Right renal cortex interstitium (tissue), 3 donors: Measurements from ENCODE around the gene ZNF587. TPM values are rescaled to one million over a fixed set of nuclear protein-coding genes. Genes with fewer than 3 reads are reported as not detected.
A peak's percentile ranks its signal among the peaks of the same experiment; 100 is the strongest.
"Not testable (repeated sequence)": the region's sequence is repeated elsewhere in the genome, so short reads cannot be mapped to it uniquely, and the experiment has no call there.

Experiments
- DNase-seq, 3 donors: peaks; one replicate each; pipeline ENCODE4 v3.0.0-alpha.2; 2013; ENCODE audit warnings: low read depth in 3 of 3, low spot score in 2 of 3
- polyA plus RNA-seq, 3 donors: library from polyadenylated mRNA; unstranded; fragments of 120-200 nt; gene quantifications; one replicate each; pipeline ENCODE4 v1.2.1, GENCODE V29; 2013; ENCODE audit not compliant: insufficient read length in 3 of 3

Gene ZNF587
- polyA plus RNA-seq, 3 donors = 18.4 to 24.2 (median 22.7) TPM

DNA sequence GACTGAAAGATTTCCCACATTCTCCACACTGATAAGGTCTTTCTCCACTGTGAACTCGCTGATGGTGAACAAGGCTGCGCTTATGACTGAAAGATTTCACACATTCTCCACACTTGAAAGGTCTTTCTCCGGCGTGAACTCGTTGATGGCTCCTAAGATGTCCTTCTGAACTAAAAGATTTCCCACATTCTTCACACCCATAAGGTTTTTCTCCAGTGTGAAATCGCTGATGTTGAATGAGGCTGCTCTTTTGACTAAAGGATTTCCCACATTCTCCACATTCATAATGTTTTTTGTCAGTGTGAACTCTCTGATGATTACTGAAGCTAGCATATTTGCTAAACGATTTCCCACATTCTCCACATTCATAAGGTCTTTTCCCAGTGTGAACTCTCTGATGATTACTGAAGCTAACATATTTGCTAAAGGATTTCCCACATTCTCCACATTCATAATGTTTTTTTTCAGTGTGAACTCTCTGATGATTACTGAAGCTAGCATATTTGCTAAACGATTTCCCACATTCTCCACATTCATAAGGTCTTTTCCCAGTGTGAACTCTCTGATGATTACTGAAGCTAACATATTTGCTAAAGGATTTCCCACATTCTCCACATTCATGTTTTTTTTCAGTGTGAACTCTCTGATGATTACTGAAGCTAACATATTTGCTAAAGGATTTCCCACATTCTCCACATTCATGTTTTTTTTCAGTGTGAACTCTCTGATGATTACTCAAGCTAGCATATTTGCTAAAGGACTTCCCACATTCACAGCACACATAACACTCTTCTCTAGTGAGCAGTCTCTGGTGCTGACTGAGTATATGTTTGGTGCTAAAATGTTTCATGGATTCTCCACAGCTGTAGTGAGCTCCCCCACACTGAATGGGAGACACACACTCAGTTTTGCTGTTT lies 24.5 kb downstream of the ZNF587 start:
- DNase-seq = not testable (repeated sequence)

DNA sequence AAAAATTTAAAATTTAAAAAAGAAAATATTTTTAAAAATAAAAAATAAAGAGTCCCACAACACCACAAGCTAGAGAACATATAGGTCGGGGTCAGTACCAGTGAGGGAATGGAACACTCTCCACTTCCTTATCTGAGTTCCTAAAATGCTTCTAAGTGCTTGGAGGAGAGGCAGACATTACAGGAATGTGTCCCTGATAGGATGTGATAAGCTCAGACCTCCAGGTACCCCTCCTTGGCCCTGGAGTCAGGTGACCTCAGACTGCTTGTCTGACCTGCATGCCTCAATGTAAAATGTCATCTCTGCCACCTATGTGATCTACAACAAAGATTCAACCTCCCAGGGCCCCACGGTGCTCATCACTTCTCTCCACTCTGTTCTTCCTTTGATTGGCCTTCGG lies 36.4 kb downstream of the ZNF587 start:
- DNase-seq = no peak

DNA sequence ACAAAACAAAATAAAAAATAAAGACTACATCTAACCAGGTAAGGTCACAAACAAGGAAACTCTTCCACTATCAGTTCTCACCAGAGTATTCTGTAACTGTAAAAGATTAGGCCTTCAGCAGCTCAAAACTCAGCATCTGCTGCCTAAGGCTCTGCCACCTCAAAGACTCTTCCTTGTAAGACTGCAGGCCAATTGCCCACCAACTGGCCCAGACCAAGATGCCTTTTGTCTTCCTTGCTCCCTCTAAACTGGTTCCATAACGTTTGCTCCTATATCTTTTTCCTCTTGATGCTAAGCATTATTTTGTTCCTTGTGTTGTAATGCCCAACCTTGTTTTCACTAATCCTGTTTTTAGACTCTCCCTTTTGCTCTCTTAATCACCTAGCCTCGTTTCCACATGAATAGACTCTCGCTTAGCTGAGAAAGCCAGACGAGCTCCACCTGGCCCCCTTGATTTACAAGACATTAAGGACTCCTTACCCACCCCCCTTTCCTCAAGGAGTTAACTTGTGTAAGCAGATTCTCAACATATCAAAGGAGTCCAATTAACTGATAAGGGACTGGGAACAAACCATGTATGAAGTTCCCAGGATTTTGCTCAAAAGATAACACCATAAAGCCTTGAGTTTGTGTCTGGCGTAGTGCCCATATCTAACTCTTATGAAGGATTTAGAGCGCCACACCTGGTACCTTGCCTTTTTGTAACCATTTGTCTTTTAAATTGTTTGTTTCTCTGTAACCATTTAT lies 37.7 kb downstream of the ZNF587 start:
- peak in 2 of 3 donors; percentile 36 to 37 for DNase-seq

DNA sequence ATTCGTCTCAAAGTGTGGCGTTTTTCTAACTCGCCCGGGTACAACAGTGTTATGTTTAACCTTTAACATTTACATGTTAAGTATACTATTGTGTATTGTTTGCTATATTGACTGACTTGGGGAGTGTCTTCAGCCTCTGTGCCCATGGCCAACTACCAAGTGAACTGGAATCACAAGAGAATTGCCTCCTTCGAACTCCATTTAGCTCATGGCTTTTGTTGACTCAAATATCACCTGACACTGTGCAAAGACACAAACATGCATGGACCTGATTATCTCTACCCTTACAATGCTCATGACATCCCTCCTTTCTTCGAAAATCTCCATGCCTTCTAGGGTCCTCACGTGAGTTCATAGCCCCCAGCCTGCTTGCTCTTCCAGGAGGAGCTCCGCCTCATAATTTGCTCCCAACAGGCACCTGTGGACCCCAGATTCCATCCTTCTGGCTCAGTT lies 38.5 kb downstream of the ZNF587 start:
- no peak for DNase-seq

DNA sequence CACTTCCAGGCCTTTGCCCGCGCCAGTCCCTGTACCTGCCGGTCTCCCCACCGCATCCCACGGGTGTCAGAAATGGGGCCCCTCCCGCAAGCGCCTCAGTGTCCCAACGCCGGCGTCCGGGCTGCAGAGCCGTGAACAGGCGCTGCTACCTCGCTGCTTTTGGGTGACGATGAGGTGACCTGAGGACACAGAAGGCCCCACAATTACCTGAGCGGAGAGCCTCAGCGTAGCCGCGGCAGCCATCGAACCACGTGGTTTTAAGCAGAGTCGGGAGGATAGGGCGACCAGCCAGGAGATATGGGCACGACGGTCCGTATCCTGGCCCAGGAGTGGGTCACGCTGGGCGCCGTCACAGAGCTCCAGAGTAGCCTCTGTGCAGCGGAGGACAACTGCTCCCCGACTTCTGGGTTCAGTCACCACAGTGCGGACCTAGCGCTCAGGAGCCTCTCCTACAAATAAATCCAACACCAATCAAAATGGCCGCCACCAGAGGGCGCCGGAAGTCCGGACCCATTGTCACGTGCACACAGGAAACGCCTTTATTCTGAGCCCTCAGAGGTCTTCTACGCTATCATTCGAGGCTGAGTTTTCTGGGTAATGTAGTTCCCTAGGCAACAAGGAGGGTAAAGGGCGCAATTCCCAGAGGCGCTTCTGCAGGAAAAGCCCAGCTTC lies 39.0 kb downstream of the ZNF587 start, which contains the start of gene ZNF814:
TSS of gene ZNF814 (minus strand) at position 478 of the 672 bp plus-strand sequence. CDS start at position 243, 235 bp downstream.
- peak; percentile 73 to 83 (median 81) for DNase-seq

DNA sequence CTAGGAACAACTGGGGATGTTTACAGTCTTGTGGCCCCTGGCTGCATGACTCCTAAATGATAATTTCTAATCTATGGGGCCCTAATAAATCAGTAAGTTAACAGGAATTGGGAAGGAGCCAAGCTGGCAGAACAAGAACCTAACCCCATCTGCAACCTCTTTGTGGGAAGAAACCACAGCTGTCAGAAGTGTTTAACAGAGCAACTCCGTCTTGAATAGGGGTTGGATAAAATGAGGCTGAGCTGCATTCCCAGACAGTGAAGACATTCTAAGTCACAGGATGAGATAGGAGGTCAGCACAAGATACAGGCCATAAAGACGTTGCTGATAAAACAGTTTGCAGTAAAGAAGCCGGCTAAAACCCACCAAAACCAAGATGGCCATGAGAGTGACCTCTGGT lies 41.0 kb downstream of the ZNF587 start:
- DNase-seq = not testable (repeated sequence)

DNA sequence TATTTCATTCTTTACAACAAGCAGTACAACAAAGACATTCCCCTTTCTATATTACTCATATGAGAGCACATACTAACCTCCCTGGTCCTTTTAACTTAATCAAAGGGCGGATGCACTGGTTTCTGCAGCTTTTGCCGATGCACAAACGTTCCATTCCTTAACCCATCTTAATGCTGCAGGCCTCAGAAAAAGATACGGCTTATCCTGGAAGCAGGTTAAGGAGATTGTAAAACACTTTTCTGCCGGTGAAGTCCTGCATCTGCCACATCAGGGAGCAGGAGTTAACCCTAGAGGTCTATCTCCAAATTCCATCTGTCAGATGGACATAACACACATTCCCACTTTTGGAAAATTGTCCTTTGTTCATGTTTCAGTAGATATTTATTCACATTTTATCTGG lies 50.7 kb downstream of the ZNF587 start:
- no peak for DNase-seq

DNA sequence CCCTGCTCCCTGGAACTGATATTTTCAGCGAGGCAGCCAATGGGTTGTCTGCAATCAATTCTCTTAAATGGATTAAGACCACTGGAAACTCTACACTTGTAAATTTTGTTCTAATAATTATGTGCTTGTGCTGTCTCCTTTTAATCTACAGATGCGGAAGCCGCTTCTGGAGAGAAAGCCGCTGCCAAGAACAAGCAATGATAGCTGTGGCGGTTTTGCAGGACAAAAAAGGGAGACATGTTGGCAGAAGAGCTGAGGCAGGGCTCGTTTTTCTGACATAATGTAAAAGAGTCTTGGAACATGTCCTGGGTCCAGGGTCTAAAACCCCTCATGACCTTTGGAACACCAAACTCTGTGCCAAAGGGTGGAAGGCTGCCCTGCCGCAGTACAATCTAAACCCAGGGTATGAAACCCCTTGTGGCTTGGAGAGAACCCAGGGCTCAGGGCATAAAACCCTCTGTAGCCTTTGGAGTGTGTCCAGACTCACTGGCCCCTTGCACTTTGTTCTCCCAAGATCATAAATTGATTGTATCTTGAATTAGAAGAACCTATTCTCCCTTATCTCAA lies 54.0 kb downstream of the ZNF587 start:
- DNase-seq = no peak

DNA sequence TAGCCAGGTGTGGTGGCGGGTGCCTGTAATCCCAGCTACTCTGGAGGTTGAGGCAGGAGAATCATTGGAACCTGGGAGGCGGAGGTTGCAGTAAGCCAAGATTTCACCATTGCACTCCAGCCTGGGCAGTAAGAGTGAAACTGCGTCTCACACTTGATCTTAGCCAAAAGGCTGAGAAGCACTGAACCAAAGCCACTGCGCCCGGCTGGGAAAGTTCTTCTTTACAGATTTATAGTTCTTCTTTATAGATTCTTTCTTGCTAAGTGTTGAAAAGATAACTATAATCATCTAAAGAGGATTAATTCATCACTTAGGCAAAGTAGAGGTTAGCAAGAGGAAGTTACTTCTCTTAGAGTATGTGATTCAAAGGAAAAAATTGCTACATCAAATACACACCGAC lies 55.6 kb downstream of the ZNF587 start:
- DNase-seq = no peak

DNA sequence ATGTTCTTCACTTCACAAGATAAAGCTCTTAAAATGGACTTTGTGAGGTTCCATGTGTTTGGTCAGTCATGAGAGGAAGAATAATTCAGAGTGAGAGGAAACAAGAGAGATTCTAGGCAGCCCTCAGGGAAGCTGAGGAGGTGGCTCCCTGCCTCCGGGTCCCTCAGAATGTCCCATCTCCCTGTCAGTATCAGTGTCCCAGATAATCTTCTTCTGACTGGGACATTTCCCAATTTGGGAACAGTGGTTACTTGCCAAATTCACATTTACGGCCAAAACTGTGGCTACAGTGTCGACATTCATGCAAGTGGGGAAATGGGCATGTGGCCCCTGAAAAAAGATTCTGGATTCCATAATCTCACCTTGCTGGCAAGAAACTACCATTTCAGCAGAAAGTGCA lies 57.7 kb downstream of the ZNF587 start:
- no peak for DNase-seq

DNA sequence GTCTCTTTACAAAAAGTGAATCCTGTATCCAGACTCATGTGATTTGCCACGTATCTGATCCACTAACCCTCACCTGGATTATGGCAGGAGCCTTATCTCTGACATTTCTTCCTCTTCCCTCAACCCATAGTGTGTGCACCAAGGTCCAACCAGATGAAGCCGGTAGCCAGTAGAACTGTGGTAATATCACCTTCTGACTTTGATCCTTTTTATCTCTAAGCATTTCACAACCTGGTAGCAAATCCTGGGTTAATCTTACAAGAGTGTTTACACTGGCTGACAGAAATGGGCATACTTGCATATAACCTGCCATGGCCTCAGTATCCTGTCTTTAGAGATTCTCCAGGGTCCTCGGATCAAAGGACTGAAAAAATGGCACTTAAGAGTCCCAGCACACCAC lies 64.9 kb downstream of the ZNF587 start:
- no peak for DNase-seq

Other genes with a start within 250 kb of the ZNF587 start
- gene ZNF530, start 250.0 kb upstream of the ZNF587 start, polyA plus RNA-seq = 1 to 10 TPM; 3.9 to 4.9 (median 4.9) TPM
- 10 to 100 TPM; 28.2 to 30.0 (median 28.5) TPM for gene ZNF134, start 235.6 kb upstream of the ZNF587 start, polyA plus RNA-seq
- 10 to 100 TPM; 36.7 to 40.3 (median 39.5) TPM for gene ZNF211, start 216.7 kb upstream of the ZNF587 start, polyA plus RNA-seq
- gene ZSCAN4, start 180.9 kb upstream of the ZNF587 start, polyA plus RNA-seq = under 1 TPM in 1 of 3 donors, not detected in 2; 0.06 TPM
- gene ZNF551, start 167.9 kb upstream of the ZNF587 start, polyA plus RNA-seq = 10 to 100 TPM; 13.2 to 14.8 (median 13.5) TPM
- gene ZNF154, start 140.7 kb upstream of the ZNF587 start, polyA plus RNA-seq = 10 to 100 TPM; 24.1 to 27.6 (median 27.4) TPM
- 10 to 100 TPM; 20.7 to 21.4 (median 21.3) TPM for gene ZNF671, start 122.2 kb upstream of the ZNF587 start, polyA plus RNA-seq
- 10 to 100 TPM; 34.8 to 41.1 (median 38.1) TPM for gene ZNF776, start 103.0 kb upstream of the ZNF587 start, polyA plus RNA-seq
- gene ZNF586, start 80.2 kb upstream of the ZNF587 start, polyA plus RNA-seq = 10 to 100 TPM; 20.8 to 22.3 (median 20.9) TPM
- gene ZNF552, start 34.9 kb upstream of the ZNF587 start, polyA plus RNA-seq = 10 to 100 TPM; 16.1 to 18.2 (median 17.3) TPM
- 10 to 100 TPM; 14.0 to 15.1 (median 14.0) TPM for gene ZNF587B, start 19.6 kb upstream of the ZNF587 start, polyA plus RNA-seq
- 10 to 100 TPM; 52.9 to 54.8 (median 53.1) TPM for gene ZNF814, start 39.2 kb downstream of the ZNF587 start, polyA plus RNA-seq
- 10 to 100 TPM; 20.3 to 29.4 (median 23.3) TPM for gene ZNF417, start 66.7 kb downstream of the ZNF587 start, polyA plus RNA-seq
- gene ZNF418, start 85.5 kb downstream of the ZNF587 start, polyA plus RNA-seq = 10 to 100 TPM; 18.7 to 24.2 (median 22.6) TPM
- 10 to 100 TPM in 1 of 3 donors, 1 to 10 TPM in 2; 8.7 to 10.8 (median 9.7) TPM for gene ZNF256, start 97.8 kb downstream of the ZNF587 start, polyA plus RNA-seq
- 1 to 10 TPM; 1.5 to 2.1 (median 1.6) TPM for gene C19orf18, start 124.7 kb downstream of the ZNF587 start, polyA plus RNA-seq
- gene ZNF606, start 153.0 kb downstream of the ZNF587 start, polyA plus RNA-seq = 10 to 100 TPM; 27.8 to 31.2 (median 30.9) TPM
- 1 to 10 TPM; 2.0 to 2.9 (median 2.5) TPM for gene ZSCAN1, start 184.2 kb downstream of the ZNF587 start, polyA plus RNA-seq
- 10 to 100 TPM; 20.0 to 24.0 (median 23.8) TPM for gene ZNF135, start 209.4 kb downstream of the ZNF587 start, polyA plus RNA-seq
- gene ZSCAN18, start 248.4 kb downstream of the ZNF587 start, polyA plus RNA-seq = 10 to 100 TPM; 73.4 to 79.4 (median 78.2) TPM